IMR-90 (cell line): ENCODE measurements around the gene CDX1. TPM values are rescaled to one million over a fixed set of nuclear protein-coding genes. Genes with fewer than 3 reads are reported as not detected.

Experiments used
- ATAC-seq: fragments of 200-7000 bp; cut with Tn5 transposase; 2 replicates; pipeline ENCODE4 v1.9.1; 2020; ENCODE audit warnings: low read depth, mild to moderate bottlenecking, moderate library complexity
- BruUV-seq: library from RNA; stranded (reverse); fragments of 400-500 nt; replicated peaks from 2 replicates; lab custom pipeline; 2021; lab: Mats Ljungman, UMichigan
- CTCF ChIA-PET: fragments of 300-600 bp; formaldehyde crosslinking; extraction: SDS; loops from one replicate; lab custom pipeline; 2021; ENCODE audit warnings: antibody characterized with exemption; lab: Yijun Ruan, JAX
- POLR2A ChIA-PET: fragments of 300-600 bp; sonication (Branson Sonifier 250); formaldehyde crosslinking; loops from one replicate; lab custom pipeline; 2022; ENCODE audit warnings: antibody characterized with exemption; ENCODE audit not compliant: unreplicated experiment; lab: Charles Lee
- DNase-seq: peaks from one replicate; pipeline ENCODE4 v3.0.0; 2013
- H2AFZ ChIP-seq: replicated peaks from 2 replicates; pipeline ENCODE3; 2013; ENCODE audit warnings: low read length, mild to moderate bottlenecking; ENCODE audit not compliant: poor library complexity
- H2AK5ac ChIP-seq: 2 replicates; pipeline ENCODE4 v1.6.1; 2013; ENCODE audit warnings: low read depth, low read length, inconsistent platforms
- H2AK9ac ChIP-seq: replicated peaks from 2 replicates; pipeline ENCODE3; 2013; ENCODE audit warnings: mild to moderate bottlenecking, low read depth, low read length, moderate library complexity; ENCODE audit not compliant: poor library complexity
- H2BK120ac ChIP-seq: 2 replicates; pipeline ENCODE4 v1.6.1; 2013; ENCODE audit warnings: low read depth, low read length, inconsistent platforms
- H2BK15ac ChIP-seq: 3 replicates; pipeline ENCODE4 v1.6.1; 2013; ENCODE audit warnings: low read depth, low read length, inconsistent platforms
- H2BK20ac ChIP-seq: 2 replicates; pipeline ENCODE4 v1.6.1; 2013; ENCODE audit warnings: low read depth, mild to moderate bottlenecking, inconsistent platforms, low read length, moderate library complexity
- H2BK5ac ChIP-seq: 2 replicates; pipeline ENCODE4 v1.6.1; 2013; ENCODE audit warnings: mild to moderate bottlenecking, low read depth, low read length, inconsistent platforms; ENCODE audit not compliant: poor library complexity, severe bottlenecking
- H3K14ac ChIP-seq: replicated peaks from 2 replicates; pipeline ENCODE4 v1.6.1; 2013; ENCODE audit warnings: low read depth, low read length, inconsistent platforms
- H3K18ac ChIP-seq: 2 replicates; pipeline ENCODE4 v1.6.1; 2013; ENCODE audit warnings: low read depth, low read length, control low read depth
- H3K23ac ChIP-seq: 2 replicates; pipeline ENCODE4 v1.6.1; 2013; ENCODE audit warnings: low read depth, low read length, inconsistent platforms
- H3K27ac ChIP-seq: 2 replicates; pipeline ENCODE4 v1.5.1; 2013; ENCODE audit warnings: mild to moderate bottlenecking, control low read depth, low read length; ENCODE audit not compliant: insufficient read depth
- H3K27me3 ChIP-seq: 2 replicates; pipeline ENCODE4 v1.6.1; 2013; ENCODE audit warnings: low read length; ENCODE audit not compliant: control insufficient read depth, insufficient read depth
- H3K36me3 ChIP-seq: 2 replicates; pipeline ENCODE4 v1.6.1; 2013; ENCODE audit warnings: low read length, mixed read lengths; ENCODE audit not compliant: control insufficient read depth, insufficient read depth
- H3K4ac ChIP-seq: 2 replicates; pipeline ENCODE4 v1.6.1; 2013; ENCODE audit warnings: low read depth, low read length, inconsistent platforms
- H3K4me1 ChIP-seq: 2 replicates; pipeline ENCODE4 v1.6.1; 2013; ENCODE audit warnings: low read length, mixed read lengths; ENCODE audit not compliant: control insufficient read depth, insufficient read depth
- H3K4me2 ChIP-seq: 2 replicates; pipeline ENCODE4 v1.6.1; 2013; ENCODE audit warnings: low read depth, mild to moderate bottlenecking, control low read depth, low read length, moderate library complexity
- H3K4me3 ChIP-seq: 2 replicates; pipeline ENCODE4 v1.5.1; 2013; ENCODE audit warnings: low read depth, mild to moderate bottlenecking, control low read depth, low read length, moderate library complexity; ENCODE audit not compliant: insufficient read depth
- H3K56ac ChIP-seq: 2 replicates; pipeline ENCODE4 v1.6.1; 2013; ENCODE audit warnings: low read length, inconsistent platforms; ENCODE audit not compliant: insufficient read depth; ENCODE audit errors: extremely low read depth
- H3K79me1 ChIP-seq, 2 experiments: 2 replicates each; pipeline ENCODE4 v1.6.1; 2013; ENCODE audit warnings: low read length in 2 of 2, inconsistent platforms in 1 of 2, low read depth in 1 of 2
- H3K9ac ChIP-seq: 2 replicates; pipeline ENCODE4 v1.6.1; 2013; ENCODE audit warnings: low read depth, low read length, control low read depth
- H3K9me1 ChIP-seq: 2 replicates; pipeline ENCODE4 v1.6.1; 2013; ENCODE audit warnings: low read length, inconsistent platforms; ENCODE audit not compliant: insufficient read depth
- H3K9me3 ChIP-seq: 2 replicates; pipeline ENCODE4 v1.6.1; 2013; ENCODE audit warnings: low read length; ENCODE audit not compliant: control insufficient read depth, insufficient read depth
- H4K20me1 ChIP-seq: 2 replicates; pipeline ENCODE4 v1.6.1; 2013; ENCODE audit warnings: low read length, inconsistent platforms; ENCODE audit not compliant: insufficient read depth
- H4K5ac ChIP-seq: 2 replicates; pipeline ENCODE4 v1.6.1; 2013; ENCODE audit warnings: mild to moderate bottlenecking, low read depth, low read length, control low read depth
- H4K8ac ChIP-seq, 2 experiments: 2 replicates each; pipeline ENCODE4 v1.6.1; 2013; ENCODE audit warnings: low read depth in 2 of 2, low read length in 2 of 2, control low read depth in 1 of 2, inconsistent platforms in 1 of 2
- H4K91ac ChIP-seq: 2 replicates; pipeline ENCODE4 v1.6.1; 2013; ENCODE audit warnings: low read depth, low read length, inconsistent platforms; ENCODE audit not compliant: insufficient read depth
- BHLHE40 ChIP-seq: fragments of 150-350 bp; IDR thresholded peaks from 2 replicates; pipeline ENCODE4 v1.6.1; 2016; ENCODE audit warnings: mild to moderate bottlenecking, low read depth, low read length
- CEBPB ChIP-seq: IDR thresholded peaks from 2 replicates; pipeline ENCODE4 v1.6.1; 2012; ENCODE audit warnings: low read depth, low read length, improper control_type of control experiment
- CHD1 ChIP-seq: IDR thresholded peaks from 2 replicates; pipeline ENCODE4 v1.6.1; 2012; ENCODE audit warnings: low read depth, low read length, improper control_type of control experiment
- ELK1 ChIP-seq: fragments of 150-350 bp; IDR thresholded peaks from 2 replicates; pipeline ENCODE4 v1.6.1; 2016; ENCODE audit warnings: low read depth, mild to moderate bottlenecking, low read length, moderate library complexity, borderline replicate concordance
- FOS ChIP-seq: fragments of 150-350 bp; IDR thresholded peaks from 2 replicates; pipeline ENCODE4 v1.6.1; 2016; ENCODE audit warnings: low read depth, low read length
- NFE2L2 ChIP-seq: fragments of 150-350 bp; IDR thresholded peaks from 2 replicates; pipeline ENCODE4 v1.6.1; 2016; ENCODE audit warnings: low read depth, mild to moderate bottlenecking, low read length
- RFX5 ChIP-seq: IDR thresholded peaks from 2 replicates; pipeline ENCODE4 v1.8.0; 2012; ENCODE audit warnings: low read depth, mild to moderate bottlenecking, low read length, moderate library complexity
- WGBS, 2 experiments: methylation state at CpG; one replicate each; pipeline versions ENCODE4 v1.1.5 to v1.1.7; 2013; ENCODE audit warnings: missing lambda C conversion rate in 2 of 2; ENCODE audit not compliant: insufficient read length in 1 of 2; ENCODE audit errors: extremely low coverage in 2 of 2; 5-methylcytosine and 5-hydroxymethylcytosine counted together
- dilution Hi-C: fragments of 300-500 bp; cut with HindIII; formaldehyde crosslinking; loops from one replicate; pipeline ENCODE4 v1.14.3; 2018; ENCODE audit warnings: low sequenced_read_pairs; ENCODE audit not compliant: unreplicated experiment
- in situ Hi-C: fragments of 300-500 bp; cut with MboI; formaldehyde crosslinking; loops from 3 replicates; pipeline ENCODE4 v1.14.3; 2019; ENCODE audit warnings: low sequenced_read_pairs, inconsistent platforms, mixed read lengths
- intact Hi-C: fragments of 100-400 bp; cut with micrococcal nuclease; formaldehyde crosslinking; loops from 2 replicates; pipeline ENCODE4 v1.10.0; 2022
- polyA plus RNA-seq, 3 experiments: library from polyadenylated mRNA; depleted of rRNA; stranded (reverse); fragments of >200 nt; gene quantifications; 2 replicates each; pipeline ENCODE4 v1.2.3, GENCODE V29; 2012; ENCODE audit warnings: low replicate concordance in 1 of 3
- total RNA-seq: library from RNA; depleted of rRNA; stranded (reverse); fragments of >200 nt; gene quantifications from 2 replicates; pipeline ENCODE4 v1.2.3, GENCODE V29; 2012
- TF ChIP-seq, protein P1 (sequence below): conservative IDR thresholded peaks from 2 replicates; pipeline ENCODE4 v1.5.1; 2012; ENCODE audit warnings: mild to moderate bottlenecking, low read depth, low read length, improper control_type of control experiment

The CDX1 gene
- total and polyA plus RNA-seq, 2 of the 4 experiments (the other 2 are of a cell fraction): 0.18 to 0.24 TPM

- TF ChIP-seq RFX5 (no peak), CHD1 (no peak), CEBPB (no peak), FOS (no peak)
Observed at GRCh38 chr5:150166650-150167511, at the start of gene CDX1 (continued).

DNA sequence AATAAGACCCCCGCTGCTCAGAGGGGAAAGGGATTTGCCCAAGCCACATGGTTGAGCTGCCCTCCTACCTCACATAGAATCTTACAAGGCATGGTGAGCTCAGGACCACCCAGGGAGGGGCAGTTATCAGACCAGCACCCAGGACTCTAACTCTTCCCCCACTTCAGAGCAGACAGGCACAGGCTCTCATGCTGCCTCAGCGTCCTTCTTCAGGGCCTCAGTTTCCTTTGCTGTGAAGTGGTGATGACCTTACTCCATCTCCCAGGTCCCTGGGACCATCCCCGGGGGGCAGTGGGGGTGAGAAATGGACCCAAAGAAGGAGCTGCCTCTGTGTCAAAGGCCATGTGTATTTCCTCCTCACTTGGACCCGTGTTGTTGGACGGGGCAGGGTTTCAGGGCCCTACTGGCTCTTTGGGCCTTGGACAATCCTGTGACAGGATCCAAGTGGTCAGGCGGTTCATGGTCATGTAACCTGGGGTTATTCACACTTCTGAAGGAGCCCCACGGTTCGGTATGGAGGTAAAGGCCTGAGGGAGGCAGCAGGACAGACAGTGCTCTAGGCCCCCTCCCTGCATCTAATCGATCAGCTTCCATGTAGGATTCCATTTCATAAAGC is 48.5 kb upstream of the CDX1 start:
- no CpG with 5 or more reads among the region's 9 CpGs for WGBS, 2 experiments
- TF ChIP-seq NFE2L2 (no peak), CEBPB (no peak), BHLHE40 (no peak), ELK1 (no peak)
- TF ChIP-seq, protein P1, sequence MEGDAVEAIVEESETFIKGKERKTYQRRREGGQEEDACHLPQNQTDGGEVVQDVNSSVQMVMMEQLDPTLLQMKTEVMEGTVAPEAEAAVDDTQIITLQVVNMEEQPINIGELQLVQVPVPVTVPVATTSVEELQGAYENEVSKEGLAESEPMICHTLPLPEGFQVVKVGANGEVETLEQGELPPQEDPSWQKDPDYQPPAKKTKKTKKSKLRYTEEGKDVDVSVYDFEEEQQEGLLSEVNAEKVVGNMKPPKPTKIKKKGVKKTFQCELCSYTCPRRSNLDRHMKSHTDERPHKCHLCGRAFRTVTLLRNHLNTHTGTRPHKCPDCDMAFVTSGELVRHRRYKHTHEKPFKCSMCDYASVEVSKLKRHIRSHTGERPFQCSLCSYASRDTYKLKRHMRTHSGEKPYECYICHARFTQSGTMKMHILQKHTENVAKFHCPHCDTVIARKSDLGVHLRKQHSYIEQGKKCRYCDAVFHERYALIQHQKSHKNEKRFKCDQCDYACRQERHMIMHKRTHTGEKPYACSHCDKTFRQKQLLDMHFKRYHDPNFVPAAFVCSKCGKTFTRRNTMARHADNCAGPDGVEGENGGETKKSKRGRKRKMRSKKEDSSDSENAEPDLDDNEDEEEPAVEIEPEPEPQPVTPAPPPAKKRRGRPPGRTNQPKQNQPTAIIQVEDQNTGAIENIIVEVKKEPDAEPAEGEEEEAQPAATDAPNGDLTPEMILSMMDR: no peak
- no peak overlapping the region for H3K56ac ChIP-seq
- H4K5ac ChIP-seq: no peak overlapping the region
- no peak overlapping the region for H2BK20ac ChIP-seq
- no peak overlapping the region for H2BK15ac ChIP-seq
- H3K18ac ChIP-seq: no peak overlapping the region
- H3K79me1 ChIP-seq: peaks cover 11 to 34% of the 10 kb centered on the region in 2 experiments; a peak in 3 of 4 replicates
- intact Hi-C loops: loop anchor here (10.0 kb wide), 1 partner anchor 283 kb away; no protein-coding TSS in a partner anchor
- H4K91ac ChIP-seq: no peak overlapping the region
- dilution Hi-C loops: no loop called here
- no peak overlapping the region for H3K4me3 ChIP-seq
- H2AK9ac ChIP-seq: no peak overlapping the region
- POLR2A ChIA-PET: no interaction called here
- no peak overlapping the region for H4K8ac ChIP-seq
- H2BK5ac ChIP-seq: no peak overlapping the region
- H2AFZ ChIP-seq: no peak overlapping the region
- no peak overlapping the region for H3K9ac ChIP-seq
- H3K23ac ChIP-seq: no peak overlapping the region
- no peak overlapping the region for H3K4me2 ChIP-seq
- BruUV-seq: no TSS peak
- no peak overlapping the region for H3K14ac ChIP-seq
- CTCF ChIA-PET: no interaction called here
- H2AK5ac ChIP-seq: no peak overlapping the region
- H3K27me3 ChIP-seq: no peaks in the 10 kb centered on the region
- no peak overlapping the region for H3K4ac ChIP-seq
- in situ Hi-C loops: no loop called here
- no peak overlapping the region for H3K27ac ChIP-seq
- H2BK120ac ChIP-seq: no peak overlapping the region
- H3K9me3 ChIP-seq: no peaks in the 10 kb centered on the region
- H3K4me1 ChIP-seq: peaks cover 4% of the 10 kb centered on the region
- ATAC-seq: no peak
- no peaks in the 10 kb centered on the region for H4K20me1 ChIP-seq
- H3K36me3 ChIP-seq: peaks cover 88% of the 10 kb centered on the region
- DNase-seq: no peak
- peaks cover 6% of the 10 kb centered on the region; the same call in 1 of the 2 replicates for H3K9me1 ChIP-seq
